ENCODE results near the gene LCLAT1.

The LCLAT1 gene

GRCh38 chr2:30673127-30673526 lies 226.1 kb downstream of the LCLAT1 start:
- Histone ChIP-seq H3K9me3 (no peaks in the 10 kb centered on the region), H3K27ac (no peak overlapping the region), H3K27me3 (peaks cover 26% of the 10 kb centered on the region), H3K4me3 (ENCODE audit: low read depth in 1 of 2, low read length in 1 of 2) (no peak overlapping the region), H3K4me1 (ENCODE audit: control insufficient read depth in 1 of 2, insufficient read depth in 1 of 2, low read depth in 1 of 2, low read length in 1 of 2) (no peaks in the 10 kb centered on the region), H3K36me3 (no peaks in the 10 kb centered on the region)
- no peak for TF ChIP-seq CTCF (IDR thresholded peaks at IDR 0.05)

GRCh38 chr2:30675758-30676157 lies 228.7 kb downstream of the LCLAT1 start:
- Histone ChIP-seq H3K4me1 (ENCODE audit: control insufficient read depth in 1 of 2, insufficient read depth in 1 of 2, low read depth in 1 of 2, low read length in 1 of 2) (no peaks in the 10 kb centered on the region), H3K27ac (no peak overlapping the region), H3K27me3 (peaks cover 26% of the 10 kb centered on the region), H3K4me3 (ENCODE audit: low read depth in 1 of 2, low read length in 1 of 2) (no peak overlapping the region), H3K9me3 (no peaks in the 10 kb centered on the region), H3K36me3 (no peaks in the 10 kb centered on the region)
- TF ChIP-seq CTCF (IDR thresholded peaks at IDR 0.05) = no peak

GRCh38 chr2:30677231-30677630 lies 230.2 kb downstream of the LCLAT1 start:
- TF ChIP-seq CTCF (IDR thresholded peaks at IDR 0.05) = no peak
- H3K36me3 ChIP-seq = no peaks in the 10 kb centered on the region
- H3K4me1 ChIP-seq (ENCODE audit: control insufficient read depth in 1 of 2, insufficient read depth in 1 of 2, low read depth in 1 of 2, low read length in 1 of 2) = no peaks in the 10 kb centered on the region
- H3K27me3 ChIP-seq = peaks cover 26% of the 10 kb centered on the region
- H3K9me3 ChIP-seq = no peaks in the 10 kb centered on the region
- no peak overlapping the region for H3K27ac ChIP-seq
- H3K4me3 ChIP-seq (ENCODE audit: low read depth in 1 of 2, low read length in 1 of 2) = no peak overlapping the region

- peaks cover 26% of the 10 kb centered on the region for H3K27me3 ChIP-seq
- H3K9me3 ChIP-seq = no peaks in the 10 kb centered on the region
- no peaks in the 10 kb centered on the region for H3K4me1 ChIP-seq (ENCODE audit: control insufficient read depth in 1 of 2, insufficient read depth in 1 of 2, low read depth in 1 of 2, low read length in 1 of 2)
- no peak overlapping the region for H3K27ac ChIP-seq
- no peak overlapping the region for H3K4me3 ChIP-seq (ENCODE audit: low read depth in 1 of 2, low read length in 1 of 2)
- TF ChIP-seq CTCF (IDR thresholded peaks at IDR 0.05) = no peak
- H3K36me3 ChIP-seq = no peaks in the 10 kb centered on the region
These were observed 230.9 kb downstream of the LCLAT1 start for GRCh38 chr2:30677861-30678385.

- Histone ChIP-seq H3K27ac (no peak overlapping the region), H3K4me1 (ENCODE audit: control insufficient read depth in 1 of 2, insufficient read depth in 1 of 2, low read depth in 1 of 2, low read length in 1 of 2) (peaks cover 4 to 6% of the 10 kb centered on the region in 2 experiments), H3K36me3 (no peaks in the 10 kb centered on the region), H3K27me3 (peaks cover 22% of the 10 kb centered on the region), H3K9me3 (no peaks in the 10 kb centered on the region), H3K4me3 (ENCODE audit: low read depth in 1 of 2, low read length in 1 of 2) (no peak overlapping the region)
- no peak for TF ChIP-seq CTCF (IDR thresholded peaks at IDR 0.05)
These were observed 231.5 kb downstream of the LCLAT1 start for GRCh38 chr2:30678410-30679137.
